Esophagus muscularis mucosa (tissue), 4 donors: ENCODE results near the gene HIPK4. TPM values are rescaled to one million over a fixed set of nuclear protein-coding genes. Genes with fewer than 3 reads are reported as not detected.
"Not testable (repeated sequence)": the region's sequence is repeated elsewhere in the genome, so short reads cannot be mapped to it uniquely, and the experiment has no call there.

Experiments
- DNase-seq: peaks from one replicate; pipeline ENCODE4 v3.0.0-alpha.2; 2017; ENCODE audit errors: extremely low spot score
- H3K27ac ChIP-seq, 4 donors: fragments of 200-600 bp; sonication (generic); replicated peaks in 1 of 4; 1 replicate in 3 of 4; 2 replicates in 1 of 4; pipeline ENCODE4 v1.5.1; 2016 to 2019; ENCODE audit warnings: mild to moderate bottlenecking in 1 of 4
- H3K27me3 ChIP-seq, 4 donors: fragments of 200-600 bp; sonication (generic); one replicate each; pipeline versions ENCODE4 v1.5.1 to v1.6.0; 2016 to 2019
- H3K36me3 ChIP-seq, 4 donors: fragments of 200-600 bp; sonication (generic); one replicate each; pipeline ENCODE4 v1.5.1; 2016 to 2019
- H3K4me1 ChIP-seq, 4 donors: fragments of 200-600 bp; sonication (generic); one replicate each; pipeline ENCODE4 v1.5.1; 2016 to 2019
- H3K4me3 ChIP-seq, 4 donors: fragments of 200-600 bp; sonication (generic); 1 replicate in 2 of 4; 2 replicates in 2 of 4; pipeline ENCODE4 v1.5.1; 2016 to 2019; ENCODE audit warnings: mild to moderate bottlenecking in 4 of 4, moderate library complexity in 1 of 4
- H3K9me3 ChIP-seq, 4 donors: fragments of 200-600 bp; sonication (generic); 1 replicate in 3 of 4; 2 replicates in 1 of 4; pipeline ENCODE4 v1.5.1; 2016 to 2019
- CTCF ChIP-seq, 3 experiments: fragments of 200-600 bp in 2 of 3; fragments of 450-650 bp in 1 of 3; sonication (generic) in 2 of 3; IDR thresholded peaks; one replicate each; pipeline ENCODE4 v1.5.1; 2017 to 2019; ENCODE audit warnings: antibody characterized with exemption in 3 of 3, mild to moderate bottlenecking in 2 of 3, moderate library complexity in 1 of 3
- EP300 ChIP-seq: sonication (generic); formaldehyde crosslinking; IDR thresholded peaks from one replicate; pipeline ENCODE4 v1.6.1; 2017; ENCODE audit warnings: antibody characterized with exemption
- POLR2A ChIP-seq: fragments of 450-650 bp; IDR thresholded peaks from one replicate; pipeline ENCODE4 v1.6.1; 2017; ENCODE audit warnings: antibody characterized with exemption, moderate library complexity, mild to moderate bottlenecking, low read depth
- POLR2AphosphoS5 ChIP-seq, 2 donors: sonication (generic); formaldehyde crosslinking; IDR thresholded peaks; one replicate each; pipeline ENCODE4 v1.6.1; 2017; ENCODE audit warnings: antibody characterized with exemption in 2 of 2
- WGBS: methylation state at CpG from one replicate; pipeline ENCODE4 v1.1.5; 2018; 5-methylcytosine and 5-hydroxymethylcytosine counted together
- intact Hi-C: fragments of 100-400 bp; cut with DNase I; formaldehyde crosslinking; loops from one replicate; pipeline ENCODE4 v1.15.1; 2023
- total RNA-seq, 4 donors: library from RNA; depleted of rRNA; stranded (reverse); fragments of >200 nt; gene quantifications; one replicate each; pipeline versions ENCODE4 v1.1.0 to v1.2.1, GENCODE V29; 2016

HIPK4 gene
- total RNA-seq, 4 donors from 2014 or later = under 0.01 to 0.63 (median 0.42) TPM

- Histone ChIP-seq H3K27ac (no peak overlapping the region), H3K36me3 (peaks cover 13 to 99% (median 96%) of the 10 kb centered on the region in 4 donors), H3K27me3 (no peaks in the 10 kb centered on the region), H3K4me1 (peaks cover 0 to 9% (median 7%) of the 10 kb centered on the region in 4 donors), H3K9me3 (no peaks in the 10 kb centered on the region), H3K4me3 (no peak overlapping the region)
- no peak for TF ChIP-seq CTCF (IDR thresholded peaks at IDR 0.05)
- no peak for TF ChIP-seq EP300
- no peak for TF ChIP-seq POLR2A
- TF ChIP-seq POLR2AphosphoS5 (IDR thresholded peaks at IDR 0.05) = no peak
- 89% methylated on average over 5 of the region's 7 CpGs for WGBS
- intact Hi-C loops = no loop called here
- no peak for DNase-seq
Measured at GRCh38 chr19:40370997-40371801, 18.8 kb downstream of the HIPK4 start.

- H3K9me3 ChIP-seq, H3K4me3 ChIP-seq, intact Hi-C loops, DNase-seq, H3K27me3 ChIP-seq, H3K27ac ChIP-seq: not testable (repeated sequence)
- Histone ChIP-seq H3K36me3 (peaks cover 13 to 91% (median 87%) of the 10 kb centered on the region in 4 donors), H3K4me1 (peaks cover 5 to 18% (median 17%) of the 10 kb centered on the region in 4 donors)
- WGBS = 95% methylated on average over 3 of the region's 3 CpGs
Measured at GRCh38 chr19:40370253-40370652, 19.7 kb downstream of the HIPK4 start.

- no peak for TF ChIP-seq POLR2AphosphoS5 (IDR thresholded peaks at IDR 0.05)
- TF ChIP-seq CTCF (IDR thresholded peaks at IDR 0.05) = no peak
- TF ChIP-seq EP300 = no peak
- TF ChIP-seq POLR2A = no peak
- intact Hi-C loops = no loop called here
- Histone ChIP-seq H3K27me3 (no peaks in the 10 kb centered on the region), H3K4me1 (peaks cover 5 to 23% (median 21%) of the 10 kb centered on the region in 4 donors), H3K36me3 (peaks cover 13 to 86% (median 83%) of the 10 kb centered on the region in 4 donors), H3K4me3 (no peak overlapping the region), H3K9me3 (no peaks in the 10 kb centered on the region), H3K27ac (no peak overlapping the region)
- 100% methylated on average over 2 of the region's 12 CpGs for WGBS
- DNase-seq = no peak
Measured at GRCh38 chr19:40369797-40370196, 20.2 kb downstream of the HIPK4 start.

DNA sequence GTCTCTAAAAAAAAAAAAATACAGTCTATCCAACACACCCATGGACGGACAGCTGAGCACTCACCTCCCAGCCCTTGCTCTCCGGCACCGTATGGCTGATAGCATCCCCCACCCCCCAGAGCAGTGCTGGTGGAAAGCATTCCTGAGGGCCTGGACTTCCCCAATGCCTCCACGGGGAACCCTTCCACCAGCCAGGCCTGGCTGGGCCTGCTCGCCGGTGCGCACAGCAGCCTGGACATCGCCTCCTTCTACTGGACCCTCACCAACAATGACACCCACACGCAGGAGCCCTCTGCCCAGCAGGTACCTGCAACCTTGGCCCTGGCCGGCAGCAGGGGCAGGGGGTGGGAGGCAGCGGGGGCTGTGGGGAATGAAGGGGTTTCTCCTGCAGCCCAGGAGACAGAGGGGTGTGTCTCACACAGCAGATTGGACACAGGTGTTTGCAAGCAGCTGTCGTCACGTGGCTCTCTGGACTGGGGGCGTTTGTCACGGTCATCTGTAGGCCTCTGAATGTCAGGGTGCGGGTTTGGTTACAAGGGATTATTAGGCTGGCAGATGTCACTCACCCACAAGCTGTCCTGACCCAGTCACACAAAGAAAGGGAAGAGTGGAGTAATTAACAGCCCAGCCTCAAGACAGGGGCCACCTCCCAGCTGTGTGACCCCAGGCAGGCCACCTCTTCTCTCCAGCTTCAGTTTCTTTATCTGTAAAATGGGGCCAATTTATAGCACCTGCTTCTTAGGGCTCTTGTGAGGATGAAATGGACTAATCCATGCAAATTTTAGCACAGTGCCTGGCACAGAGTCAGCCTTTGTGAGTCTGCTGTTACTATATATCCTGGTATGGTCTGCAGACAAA lies 22.2 kb downstream of the HIPK4 start:
- Histone ChIP-seq H3K4me3 (no peak overlapping the region), H3K9me3 (no peaks in the 10 kb centered on the region), H3K27me3 (no peaks in the 10 kb centered on the region), H3K27ac (no peak overlapping the region), H3K4me1 (peaks cover 5 to 24% (median 23%) of the 10 kb centered on the region in 4 donors), H3K36me3 (peaks cover 10 to 66% (median 63%) of the 10 kb centered on the region in 4 donors)
- DNase-seq = no peak
- TF ChIP-seq EP300 = no peak
- TF ChIP-seq POLR2A = no peak
- no peak for TF ChIP-seq POLR2AphosphoS5 (IDR thresholded peaks at IDR 0.05)
- TF ChIP-seq CTCF (IDR thresholded peaks at IDR 0.05) = no peak
- WGBS = 88% methylated on average over 13 of the region's 16 CpGs
- intact Hi-C loops = no loop called here
